ENCODE measurements around the gene LHX5. TPM values are rescaled to one million over a fixed set of nuclear protein-coding genes. Genes with fewer than 3 reads are reported as not detected.

The LHX5 gene
- total RNA-seq, 1 experiment from 2014 or later, result not detected

DNA sequence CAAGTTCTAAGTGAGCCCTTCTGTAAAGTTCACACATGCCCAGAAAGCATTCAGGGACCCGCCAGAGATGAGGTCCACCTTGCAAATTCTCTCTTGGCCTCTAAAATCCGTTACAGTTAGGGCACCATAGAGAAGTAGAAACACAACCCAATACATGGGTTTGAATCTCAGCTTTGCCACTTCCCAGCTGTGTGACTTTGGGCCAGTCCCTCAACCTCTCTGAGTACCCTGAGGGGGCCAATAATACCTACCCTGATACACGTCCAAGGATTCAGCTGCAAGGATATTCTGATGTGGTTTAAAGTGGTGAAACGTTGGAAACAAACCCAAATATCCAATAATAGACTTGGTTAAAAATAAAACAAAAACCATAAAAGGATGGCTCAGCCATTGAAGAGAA lies 11.7 kb downstream of the LHX5 start:
- no peak for DNase-seq (ENCODE audit: low spot score)
- intact Hi-C loops (cut with micrococcal nuclease; ENCODE audit: unreplicated experiment), result no loop called here
- peaks cover 63% of the 10 kb centered on the region for H3K27me3 ChIP-seq (replicated peaks; ENCODE audit: insufficient read depth, low read depth, low read length, poor library complexity)

DNA sequence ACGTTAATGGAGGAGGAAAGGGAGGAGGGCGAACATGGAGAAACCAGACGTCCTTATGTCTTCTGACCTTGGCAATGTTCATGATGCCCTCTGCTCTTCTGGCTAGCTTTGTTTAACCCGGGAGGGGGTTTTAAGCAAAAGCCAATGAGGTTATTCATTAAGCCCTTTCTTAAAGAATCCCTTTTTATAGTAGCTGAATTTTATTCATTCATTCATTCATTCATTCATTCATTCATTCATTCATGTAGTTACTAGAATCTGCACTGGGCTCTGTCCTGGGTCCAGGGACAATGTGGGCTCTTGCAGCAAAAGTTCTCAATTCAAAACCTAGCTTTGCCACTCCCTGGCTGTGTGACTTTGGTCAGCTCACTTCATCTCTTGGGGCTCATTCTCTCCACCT lies 14.0 kb downstream of the LHX5 start:
- H3K9me3 ChIP-seq (ENCODE audit: low read depth, low read length, poor library complexity, severe bottlenecking), result no peaks in the 10 kb centered on the region
- TF ChIP-seq, protein P1, sequence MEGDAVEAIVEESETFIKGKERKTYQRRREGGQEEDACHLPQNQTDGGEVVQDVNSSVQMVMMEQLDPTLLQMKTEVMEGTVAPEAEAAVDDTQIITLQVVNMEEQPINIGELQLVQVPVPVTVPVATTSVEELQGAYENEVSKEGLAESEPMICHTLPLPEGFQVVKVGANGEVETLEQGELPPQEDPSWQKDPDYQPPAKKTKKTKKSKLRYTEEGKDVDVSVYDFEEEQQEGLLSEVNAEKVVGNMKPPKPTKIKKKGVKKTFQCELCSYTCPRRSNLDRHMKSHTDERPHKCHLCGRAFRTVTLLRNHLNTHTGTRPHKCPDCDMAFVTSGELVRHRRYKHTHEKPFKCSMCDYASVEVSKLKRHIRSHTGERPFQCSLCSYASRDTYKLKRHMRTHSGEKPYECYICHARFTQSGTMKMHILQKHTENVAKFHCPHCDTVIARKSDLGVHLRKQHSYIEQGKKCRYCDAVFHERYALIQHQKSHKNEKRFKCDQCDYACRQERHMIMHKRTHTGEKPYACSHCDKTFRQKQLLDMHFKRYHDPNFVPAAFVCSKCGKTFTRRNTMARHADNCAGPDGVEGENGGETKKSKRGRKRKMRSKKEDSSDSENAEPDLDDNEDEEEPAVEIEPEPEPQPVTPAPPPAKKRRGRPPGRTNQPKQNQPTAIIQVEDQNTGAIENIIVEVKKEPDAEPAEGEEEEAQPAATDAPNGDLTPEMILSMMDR (conservative IDR thresholded peaks at IDR 0.05; ENCODE audit: low read depth, low read length), result no peak
- no peak for TF ChIP-seq EZH2 (IDR thresholded peaks at IDR 0.05; ENCODE audit: borderline replicate concordance, low read depth, low read length, poor library complexity, severe bottlenecking)
- no peak overlapping the region for H3K27ac ChIP-seq (ENCODE audit: low read depth, low read length, poor library complexity, severe bottlenecking)
- ChIA-PET POLR2A (ENCODE audit: low non-redundant PET) (interaction anchor here (0.6 kb wide), 1 partner anchor 58 kb away, joined by 3 read pairs; no protein-coding TSS in a partner anchor), CTCF (no interaction called here)
- H3K4me3 ChIP-seq (ENCODE audit: low read depth, low read length, poor library complexity, severe bottlenecking), result no peak overlapping the region
- peaks cover 40% of the 10 kb centered on the region for H3K27me3 ChIP-seq (replicated peaks; ENCODE audit: insufficient read depth, low read depth, low read length, poor library complexity)
- no peak for DNase-seq (ENCODE audit: low spot score)
- H3K4me1 ChIP-seq (ENCODE audit: insufficient read depth, low read length, poor library complexity, severe bottlenecking), result no peaks in the 10 kb centered on the region
- no peaks in the 10 kb centered on the region for H3K36me3 ChIP-seq (ENCODE audit: insufficient read depth, low read length, poor library complexity, severe bottlenecking)
- no TSS peak for BruUV-seq (replicated peaks)
- intact Hi-C loops (cut with micrococcal nuclease; ENCODE audit: unreplicated experiment), result no loop called here

More for the DNA sequence above, 11.7 kb downstream of the LHX5 start:
- BruUV-seq (replicated peaks), result no TSS peak
- no peaks in the 10 kb centered on the region for H3K9me3 ChIP-seq (ENCODE audit: low read depth, low read length, poor library complexity, severe bottlenecking)
- no peak overlapping the region for H3K27ac ChIP-seq (ENCODE audit: low read depth, low read length, poor library complexity, severe bottlenecking)
- no peaks in the 10 kb centered on the region for H3K36me3 ChIP-seq (ENCODE audit: insufficient read depth, low read length, poor library complexity, severe bottlenecking)
- TF ChIP-seq, protein P1 (conservative IDR thresholded peaks at IDR 0.05; ENCODE audit: low read depth, low read length), result no peak
- TF ChIP-seq EZH2 (IDR thresholded peaks at IDR 0.05; ENCODE audit: borderline replicate concordance, low read depth, low read length, poor library complexity, severe bottlenecking), result no peak
- H3K4me1 ChIP-seq (ENCODE audit: insufficient read depth, low read length, poor library complexity, severe bottlenecking), result peaks cover 4% of the 10 kb centered on the region
- ChIA-PET CTCF (no interaction called here), POLR2A (ENCODE audit: low non-redundant PET) (no interaction called here)
- H3K4me3 ChIP-seq (ENCODE audit: low read depth, low read length, poor library complexity, severe bottlenecking), result no peak overlapping the region

DNA sequence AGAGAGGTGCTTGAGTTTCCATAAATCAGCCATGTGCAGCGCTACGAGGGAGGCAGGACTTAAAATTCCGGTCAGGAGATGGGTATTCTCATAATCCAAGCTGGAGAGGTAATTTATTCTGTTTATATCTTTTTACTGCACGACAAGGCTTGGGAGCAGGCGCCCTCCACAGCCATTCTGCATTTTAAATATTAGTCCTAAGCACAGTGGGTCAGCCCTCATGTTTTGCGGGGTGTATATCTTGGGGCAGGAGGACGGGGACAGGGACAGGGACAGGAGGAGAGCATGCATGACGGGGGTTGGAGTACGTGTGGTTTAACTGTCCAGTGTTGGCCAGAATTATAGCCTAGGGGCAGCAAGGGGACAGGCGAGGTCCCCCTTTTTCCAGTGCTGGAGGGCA lies 14.5 kb downstream of the LHX5 start:
- POLR2A ChIA-PET (ENCODE audit: low non-redundant PET), result interaction anchor here (0.6 kb wide), 1 partner anchor 59 kb away, joined by 3 read pairs; no protein-coding TSS in a partner anchor

More for the DNA sequence above, 14.5 kb downstream of the LHX5 start:
- Histone ChIP-seq H3K4me1 (ENCODE audit: insufficient read depth, low read length, poor library complexity, severe bottlenecking) (no peaks in the 10 kb centered on the region), H3K27me3 (replicated peaks; ENCODE audit: insufficient read depth, low read depth, low read length, poor library complexity) (peaks cover 39% of the 10 kb centered on the region), H3K4me3 (ENCODE audit: low read depth, low read length, poor library complexity, severe bottlenecking) (no peak overlapping the region), H3K9me3 (ENCODE audit: low read depth, low read length, poor library complexity, severe bottlenecking) (no peaks in the 10 kb centered on the region), H3K36me3 (ENCODE audit: insufficient read depth, low read length, poor library complexity, severe bottlenecking) (no peaks in the 10 kb centered on the region), H3K27ac (ENCODE audit: low read depth, low read length, poor library complexity, severe bottlenecking) (no peak overlapping the region)
- intact Hi-C loops (cut with micrococcal nuclease; ENCODE audit: unreplicated experiment), result no loop called here
- BruUV-seq (replicated peaks), result no TSS peak
- no peak for DNase-seq (ENCODE audit: low spot score)
- TF ChIP-seq EZH2 (IDR thresholded peaks at IDR 0.05; ENCODE audit: borderline replicate concordance, low read depth, low read length, poor library complexity, severe bottlenecking), result no peak
- TF ChIP-seq, protein P1 (conservative IDR thresholded peaks at IDR 0.05; ENCODE audit: low read depth, low read length), result no peak
- CTCF ChIA-PET, result no interaction called here
